HEK293T (cell line): ENCODE measurements around the gene NT5DC2.

Experiments
- ARNT ChIP-seq: fragments of 450-650 bp; IDR thresholded peaks from 2 replicates; pipeline ENCODE4 v1.6.1; 2017; ENCODE audit warnings: mild to moderate bottlenecking
- BHLHE40 ChIP-seq: fragments of 450-650 bp; IDR thresholded peaks from 2 replicates; pipeline ENCODE4 v1.6.1; 2016; ENCODE audit warnings: mild to moderate bottlenecking, moderate library complexity, borderline replicate concordance
- ELF4 ChIP-seq: fragments of 450-650 bp; IDR thresholded peaks from 2 replicates; pipeline ENCODE4 v1.6.1; 2017; ENCODE audit warnings: antibody characterized with exemption
- FOXA1 ChIP-seq: fragments of 450-650 bp; IDR thresholded peaks from 2 replicates; pipeline ENCODE4 v1.6.1; 2016; ENCODE audit warnings: mild to moderate bottlenecking
- FOXK2 ChIP-seq: fragments of 450-650 bp; IDR thresholded peaks from 2 replicates; pipeline ENCODE4 v1.6.1; 2016; ENCODE audit warnings: mild to moderate bottlenecking
- FOXM1 ChIP-seq: fragments of 450-650 bp; IDR thresholded peaks from 2 replicates; pipeline ENCODE4 v1.6.1; 2017; ENCODE audit warnings: mild to moderate bottlenecking, borderline replicate concordance
- HDGF ChIP-seq: fragments of 450-650 bp; IDR thresholded peaks from 2 replicates; pipeline ENCODE4 v1.6.1; 2017; ENCODE audit warnings: antibody characterized with exemption, borderline replicate concordance
- L3MBTL2 ChIP-seq: fragments of 450-650 bp; conservative IDR thresholded peaks from 2 replicates; pipeline ENCODE4 v1.6.1; 2016; ENCODE audit warnings: mild to moderate bottlenecking
- LEF1 ChIP-seq: fragments of 450-650 bp; IDR thresholded peaks from 2 replicates; pipeline ENCODE4 v1.6.1; 2017; ENCODE audit warnings: mild to moderate bottlenecking, borderline replicate concordance
- SP1 ChIP-seq: fragments of 450-650 bp; IDR thresholded peaks from 2 replicates; pipeline ENCODE4 v1.6.1; 2017
- SUZ12 ChIP-seq: fragments of 450-650 bp; IDR thresholded peaks from 2 replicates; pipeline ENCODE4 v1.6.1; 2016; ENCODE audit warnings: mild to moderate bottlenecking
- TARDBP ChIP-seq: fragments of 450-650 bp; IDR thresholded peaks from 2 replicates; pipeline ENCODE4 v1.6.1; 2016
- ZNF384 ChIP-seq: fragments of 450-650 bp; IDR thresholded peaks from 2 replicates; pipeline ENCODE4 v1.6.1; 2016

- TF ChIP-seq SUZ12 (no peak), SP1 (no peak), FOXM1 (no peak), FOXA1 (no peak), BHLHE40 (no peak), FOXK2 (no peak), ELF4 (no peak), ZNF384 (no peak), L3MBTL2 (no peak), ARNT (no peak), HDGF (no peak), TARDBP (no peak), LEF1 (no peak)
Observed at GRCh38 chr3:52527039-52527731, 6.5 kb downstream of the NT5DC2 start.
